GM23338 (cell line): ENCODE data around the gene ORAI2. TPM values are rescaled to one million over a fixed set of nuclear protein-coding genes. Genes with fewer than 3 reads are reported as not detected.

Experiments
- ATAC-seq: fragments of 200-7000 bp; cut with Tn5 transposase; 3 replicates; pipeline ENCODE4 v1.9.1; 2020
- DNase-seq: peaks from one replicate; pipeline ENCODE4 v3.0.0-alpha.2; 2015; ENCODE audit warnings: low spot score
- H2AFZ ChIP-seq: fragments of 200-600 bp; sonication (generic); 2 replicates; pipeline ENCODE4 v1.8.0; 2016; ENCODE audit warnings: antibody characterized with exemption, mild to moderate bottlenecking, moderate library complexity
- H3F3A ChIP-seq: fragments of 200-600 bp; sonication (generic); replicated peaks from 2 replicates; pipeline ENCODE4 v1.8.0; 2017; ENCODE audit warnings: antibody characterized with exemption, mixed run types, low read depth
- H3K27ac ChIP-seq: fragments of 200-600 bp; sonication (generic); 2 replicates; pipeline ENCODE4 v1.6.1; 2016; ENCODE audit warnings: low read depth
- H3K27me3 ChIP-seq: fragments of 200-600 bp; sonication (generic); 2 replicates; pipeline ENCODE4 v1.8.0; 2016; ENCODE audit warnings: mild to moderate bottlenecking, mixed run types, moderate library complexity; ENCODE audit not compliant: insufficient read depth
- H3K36me3 ChIP-seq: fragments of 200-600 bp; sonication (generic); 2 replicates; pipeline ENCODE4 v1.8.0; 2016; ENCODE audit warnings: mild to moderate bottlenecking; ENCODE audit not compliant: insufficient read depth
- H3K4me1 ChIP-seq: fragments of 200-600 bp; sonication (generic); 2 replicates; pipeline ENCODE4 v1.8.0; 2016; ENCODE audit warnings: mild to moderate bottlenecking, moderate library complexity; ENCODE audit not compliant: insufficient read depth
- H3K4me2 ChIP-seq: fragments of 200-600 bp; sonication (generic); 2 replicates; pipeline ENCODE4 v1.7.1; 2017; ENCODE audit warnings: mixed run types
- H3K4me3 ChIP-seq: fragments of 200-600 bp; sonication (generic); 2 replicates; pipeline ENCODE4 v1.6.1; 2016; ENCODE audit warnings: mixed run types
- H3K79me2 ChIP-seq: fragments of 200-600 bp; sonication (generic); replicated peaks from 2 replicates; pipeline ENCODE4 v1.8.0; 2017; ENCODE audit warnings: mild to moderate bottlenecking; ENCODE audit not compliant: insufficient read depth
- H3K9me2 ChIP-seq: fragments of 200-600 bp; sonication (generic); 2 replicates; pipeline ENCODE4 v1.8.0; 2017; ENCODE audit not compliant: insufficient read depth
- H4K20me1 ChIP-seq: fragments of 200-600 bp; sonication (generic); replicated peaks from 2 replicates; pipeline ENCODE4 v1.8.0; 2017; ENCODE audit warnings: mild to moderate bottlenecking; ENCODE audit not compliant: insufficient read depth
- H3K27ac Mint-ChIP-seq: 2 replicates; pipeline ENCODE4 v1.8.0; 2020; ENCODE audit warnings: inconsistent platforms, mild to moderate bottlenecking, moderate library complexity, mixed read lengths
- H3K27me3 Mint-ChIP-seq: 3 replicates; pipeline ENCODE4 v1.8.0; 2022; ENCODE audit warnings: low read depth, mild to moderate bottlenecking, moderate library complexity, mixed read lengths, inconsistent platforms; ENCODE audit not compliant: insufficient read depth, poor library complexity
- H3K36me3 Mint-ChIP-seq: 3 replicates; pipeline ENCODE4 v1.8.0; 2021; ENCODE audit warnings: low read depth, mild to moderate bottlenecking, inconsistent platforms, moderate library complexity, mixed read lengths
- H3K4me1 Mint-ChIP-seq: 3 replicates; pipeline ENCODE4 v1.8.0; 2020; ENCODE audit warnings: mild to moderate bottlenecking, inconsistent platforms, mixed read lengths
- H3K4me3 Mint-ChIP-seq: 3 replicates; pipeline ENCODE4 v1.8.0; 2021; ENCODE audit warnings: moderate library complexity, mild to moderate bottlenecking, inconsistent platforms, mixed read lengths
- H3K9me3 Mint-ChIP-seq: 3 replicates; pipeline ENCODE4 v1.8.0; 2020; ENCODE audit warnings: moderate library complexity, mild to moderate bottlenecking, inconsistent platforms, mixed read lengths
- CREB1 ChIP-seq: fragments of 250-450 bp; sonication (Bioruptor Pico); IDR thresholded peaks from 2 replicates; pipeline ENCODE4 v1.5.0; 2020; ENCODE audit warnings: low read depth, mild to moderate bottlenecking, moderate library complexity
- ETS1 ChIP-seq: IDR thresholded peaks from 2 replicates; pipeline ENCODE4 v1.6.1; 2016; ENCODE audit warnings: antibody characterized with exemption
- EZH2phosphoT487 ChIP-seq: fragments of 200-600 bp; sonication (generic); IDR thresholded peaks from one replicate; pipeline ENCODE4 v1.8.1; 2018; ENCODE audit warnings: antibody characterized with exemption; ENCODE audit not compliant: unreplicated experiment
- JUNB ChIP-seq: IDR thresholded peaks from one replicate; pipeline ENCODE4 v1.6.1; 2016; ENCODE audit warnings: antibody characterized with exemption; ENCODE audit not compliant: unreplicated experiment
- NANOG ChIP-seq: IDR thresholded peaks from 2 replicates; pipeline ENCODE4 v1.6.1; 2016; ENCODE audit warnings: antibody characterized with exemption, borderline replicate concordance
- POLR2AphosphoS5 ChIP-seq: IDR thresholded peaks from 2 replicates; pipeline ENCODE4 v1.6.1; 2016; ENCODE audit warnings: antibody characterized with exemption, low read depth
- STAT1 ChIP-seq: IDR thresholded peaks from one replicate; pipeline ENCODE4 v1.6.1; 2016; ENCODE audit warnings: antibody characterized with exemption; ENCODE audit not compliant: unreplicated experiment
- ZNF114 ChIP-seq: fragments of 250-450 bp; sonication (Bioruptor Pico); IDR thresholded peaks from 2 replicates; pipeline ENCODE4 v1.5.0; 2020; ENCODE audit warnings: mild to moderate bottlenecking, moderate library complexity
- ZNF331 ChIP-seq: fragments of 250-450 bp; sonication (Bioruptor Pico); IDR thresholded peaks from 2 replicates; pipeline ENCODE4 v1.5.0; 2020; ENCODE audit warnings: low read depth, mild to moderate bottlenecking, moderate library complexity
- polyA plus RNA-seq: library from polyadenylated mRNA; unstranded; fragments of >200 nt; fragmentation: Nextera tagmentation; extraction: Ambion mirVana; gene quantifications from 2 replicates; pipeline ENCODE4 v1.2.1, GENCODE V29; 2016
- total RNA-seq: library from RNA; depleted of rRNA; stranded (reverse); fragments of >200 nt; shearing (Covaris generic); gene quantifications from 2 replicates; pipeline ENCODE4 v1.2.3, GENCODE V29; 2014
- TF ChIP-seq, protein P1 (sequence below): IDR thresholded peaks from one replicate; pipeline ENCODE4 v1.6.1; 2018; ENCODE audit warnings: antibody characterized with exemption; ENCODE audit not compliant: unreplicated experiment

ORAI2 gene
- total and polyA plus RNA-seq, 2 experiments from 2014 or later = 6.6 to 33.8 TPM

DNA sequence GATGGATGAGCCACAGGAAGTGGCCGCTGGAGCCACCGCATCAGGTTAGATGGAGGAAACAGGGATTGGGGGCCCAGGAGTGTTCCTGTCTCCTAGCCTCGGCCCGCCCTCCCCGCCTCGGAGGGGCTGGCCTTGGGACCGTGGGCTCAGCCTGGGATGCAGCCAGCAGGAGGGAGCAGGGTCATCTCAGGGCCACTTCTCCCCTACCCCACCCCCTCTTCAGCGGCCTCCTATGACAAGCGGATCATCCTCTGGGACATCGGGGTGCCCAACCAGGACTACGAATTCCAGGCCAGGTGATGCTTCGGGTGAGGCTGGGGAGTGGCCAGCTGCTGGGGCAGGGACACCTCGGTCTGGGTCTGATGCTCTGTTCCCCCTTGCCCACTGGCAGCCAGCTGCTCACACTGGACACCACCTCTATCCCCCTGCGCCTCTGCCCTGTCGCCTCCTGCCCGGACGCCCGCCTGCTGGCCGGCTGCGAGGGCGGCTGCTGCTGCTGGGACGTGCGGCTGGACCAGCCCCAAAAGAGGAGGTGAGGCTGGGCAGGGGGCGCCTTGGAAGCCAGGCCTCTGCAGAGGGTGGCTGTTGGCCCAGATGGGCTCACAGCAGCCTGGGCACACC lies 36.1 kb downstream of the ORAI2 start:
- DNase-seq (no peak), ATAC-seq (no peak)
- Histone ChIP-seq H3K4me1 (0 out of 2 replicates have a peak, but pooled peaks cover 6% of the 10 kb centered on the region), H3K9me2 (no peaks in the 10 kb centered on the region), H4K20me1 (peaks cover 4% of the 10 kb centered on the region; the same call in 1 of the 2 replicates), H3K27ac (no peak overlapping the region), H3K4me3 (no peak overlapping the region), H3K36me3 (no peaks in the 10 kb centered on the region), H3K27me3 (no peaks in the 10 kb centered on the region), H3K4me2 (no peak overlapping the region), H3F3A (peaks cover 6% of the 10 kb centered on the region; the same call in 1 of the 2 replicates), H3K79me2 (peaks cover 1% of the 10 kb centered on the region), H2AFZ (no peak overlapping the region)
- Mint-ChIP-seq H3K9me3 (no peaks in the 10 kb centered on the region; the same call in 2 of the 3 replicates), H3K4me3 (no peak overlapping the region), H3K27me3 (peaks cover 21% of the 10 kb centered on the region), H3K27ac (no peak overlapping the region), H3K4me1 (peaks cover 10% of the 10 kb centered on the region; the same call in 2 of the 3 replicates), H3K36me3 (peaks cover 23% of the 10 kb centered on the region)
- TF ChIP-seq NANOG (no peak), ZNF114 (CRISPR knock-in tag) (no peak), ETS1 (no peak)

DNA sequence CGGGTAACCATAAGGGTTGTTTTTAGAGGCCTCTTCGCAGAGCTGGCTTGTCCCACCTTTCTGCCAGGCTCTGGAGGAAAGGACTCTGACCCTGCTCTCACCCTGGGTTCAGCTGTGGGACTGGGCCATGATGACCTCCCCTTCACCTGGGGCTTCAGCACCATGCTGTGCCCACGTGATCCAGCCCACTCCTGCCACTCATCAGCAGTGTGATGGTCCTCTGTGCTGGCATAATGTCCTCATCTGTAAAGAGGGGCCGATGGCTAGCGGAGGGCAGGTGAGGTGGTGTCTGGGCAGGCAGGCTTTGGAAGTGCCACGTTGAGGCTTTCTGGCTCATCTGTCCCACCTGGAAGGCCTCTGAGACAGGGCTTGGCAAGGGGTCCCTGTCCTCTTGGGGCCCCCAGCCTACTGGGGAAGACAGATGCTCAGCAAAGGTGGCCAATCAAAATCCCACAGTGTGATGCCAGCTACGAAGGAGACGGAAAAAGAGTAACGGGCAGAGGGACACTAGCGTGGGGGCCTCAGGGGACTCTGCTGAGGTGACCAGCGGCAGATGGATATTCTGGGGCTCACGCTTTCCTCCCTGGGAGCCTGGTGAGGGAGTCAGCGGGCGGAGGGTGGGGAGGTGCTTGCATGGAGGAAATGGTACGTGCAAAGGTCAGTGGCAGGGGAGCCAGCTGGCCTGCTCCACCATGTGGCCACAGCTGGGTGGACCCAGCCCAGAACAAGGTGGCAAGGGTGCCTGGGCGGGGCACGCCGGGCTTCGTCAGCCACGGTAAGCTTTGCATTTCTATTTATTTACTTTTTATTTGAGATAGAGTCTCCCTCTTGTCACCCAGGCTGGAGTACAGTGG lies 36.8 kb downstream of the ORAI2 start:
- no peak overlapping the region for H3K4me3 ChIP-seq
- H3K36me3 ChIP-seq = no peaks in the 10 kb centered on the region
- Mint-ChIP-seq H3K9me3 (no peaks in the 10 kb centered on the region; the same call in 2 of the 3 replicates), H3K36me3 (peaks cover 23% of the 10 kb centered on the region), H3K4me3 (no peak overlapping the region), H3K27me3 (peaks cover 21% of the 10 kb centered on the region), H3K4me1 (peaks cover 10% of the 10 kb centered on the region; the same call in 2 of the 3 replicates), H3K27ac (no peak overlapping the region)
- H3K9me2 ChIP-seq = no peaks in the 10 kb centered on the region
- no peak for DNase-seq
- no peaks in the 10 kb centered on the region for H3K27me3 ChIP-seq
- peaks cover 4% of the 10 kb centered on the region; the same call in 1 of the 2 replicates for H4K20me1 ChIP-seq
- no peaks in the 10 kb centered on the region for H3K79me2 ChIP-seq
- no peak for ATAC-seq
- no peak overlapping the region for H3K4me2 ChIP-seq
- H2AFZ ChIP-seq = no peak overlapping the region
- peaks cover 6% of the 10 kb centered on the region; the same call in 1 of the 2 replicates for H3F3A ChIP-seq
- 0 out of 2 replicates have a peak, but pooled peaks cover 6% of the 10 kb centered on the region for H3K4me1 ChIP-seq
- no peak overlapping the region for H3K27ac ChIP-seq
- TF ChIP-seq, protein P1, sequence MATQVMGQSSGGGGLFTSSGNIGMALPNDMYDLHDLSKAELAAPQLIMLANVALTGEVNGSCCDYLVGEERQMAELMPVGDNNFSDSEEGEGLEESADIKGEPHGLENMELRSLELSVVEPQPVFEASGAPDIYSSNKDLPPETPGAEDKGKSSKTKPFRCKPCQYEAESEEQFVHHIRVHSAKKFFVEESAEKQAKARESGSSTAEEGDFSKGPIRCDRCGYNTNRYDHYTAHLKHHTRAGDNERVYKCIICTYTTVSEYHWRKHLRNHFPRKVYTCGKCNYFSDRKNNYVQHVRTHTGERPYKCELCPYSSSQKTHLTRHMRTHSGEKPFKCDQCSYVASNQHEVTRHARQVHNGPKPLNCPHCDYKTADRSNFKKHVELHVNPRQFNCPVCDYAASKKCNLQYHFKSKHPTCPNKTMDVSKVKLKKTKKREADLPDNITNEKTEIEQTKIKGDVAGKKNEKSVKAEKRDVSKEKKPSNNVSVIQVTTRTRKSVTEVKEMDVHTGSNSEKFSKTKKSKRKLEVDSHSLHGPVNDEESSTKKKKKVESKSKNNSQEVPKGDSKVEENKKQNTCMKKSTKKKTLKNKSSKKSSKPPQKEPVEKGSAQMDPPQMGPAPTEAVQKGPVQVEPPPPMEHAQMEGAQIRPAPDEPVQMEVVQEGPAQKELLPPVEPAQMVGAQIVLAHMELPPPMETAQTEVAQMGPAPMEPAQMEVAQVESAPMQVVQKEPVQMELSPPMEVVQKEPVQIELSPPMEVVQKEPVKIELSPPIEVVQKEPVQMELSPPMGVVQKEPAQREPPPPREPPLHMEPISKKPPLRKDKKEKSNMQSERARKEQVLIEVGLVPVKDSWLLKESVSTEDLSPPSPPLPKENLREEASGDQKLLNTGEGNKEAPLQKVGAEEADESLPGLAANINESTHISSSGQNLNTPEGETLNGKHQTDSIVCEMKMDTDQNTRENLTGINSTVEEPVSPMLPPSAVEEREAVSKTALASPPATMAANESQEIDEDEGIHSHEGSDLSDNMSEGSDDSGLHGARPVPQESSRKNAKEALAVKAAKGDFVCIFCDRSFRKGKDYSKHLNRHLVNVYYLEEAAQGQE = no peak
- no peak for TF ChIP-seq EZH2phosphoT487
- no peak for TF ChIP-seq CREB1 (CRISPR knock-in tag)
- TF ChIP-seq POLR2AphosphoS5 = no peak
- TF ChIP-seq STAT1 = no peak
- no peak for TF ChIP-seq ZNF331 (CRISPR knock-in tag)
- no peak for TF ChIP-seq ETS1
- TF ChIP-seq JUNB = no peak
